ENCODE data around the gene ATP5PB.

DNA sequence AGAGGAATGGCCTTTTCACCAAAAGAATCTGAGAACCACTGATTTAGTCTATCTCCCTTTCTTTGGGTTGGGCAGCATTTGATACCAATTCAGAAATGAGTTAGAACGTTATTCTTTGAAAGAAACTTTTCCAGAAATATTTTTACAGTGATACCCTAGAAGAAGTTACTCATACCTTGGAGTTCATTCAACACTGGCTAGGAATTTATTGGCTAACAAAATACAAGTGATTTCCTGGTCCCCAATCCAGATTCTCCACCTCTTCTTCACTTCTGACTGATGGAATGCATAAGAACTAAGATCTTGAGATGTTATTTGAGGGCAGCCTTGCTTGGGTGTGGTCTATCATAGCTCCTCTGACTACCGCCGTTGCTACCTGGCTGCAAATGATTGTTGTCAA lies 33.9 kb downstream of the ATP5PB start:
- TF ChIP-seq, protein P1, sequence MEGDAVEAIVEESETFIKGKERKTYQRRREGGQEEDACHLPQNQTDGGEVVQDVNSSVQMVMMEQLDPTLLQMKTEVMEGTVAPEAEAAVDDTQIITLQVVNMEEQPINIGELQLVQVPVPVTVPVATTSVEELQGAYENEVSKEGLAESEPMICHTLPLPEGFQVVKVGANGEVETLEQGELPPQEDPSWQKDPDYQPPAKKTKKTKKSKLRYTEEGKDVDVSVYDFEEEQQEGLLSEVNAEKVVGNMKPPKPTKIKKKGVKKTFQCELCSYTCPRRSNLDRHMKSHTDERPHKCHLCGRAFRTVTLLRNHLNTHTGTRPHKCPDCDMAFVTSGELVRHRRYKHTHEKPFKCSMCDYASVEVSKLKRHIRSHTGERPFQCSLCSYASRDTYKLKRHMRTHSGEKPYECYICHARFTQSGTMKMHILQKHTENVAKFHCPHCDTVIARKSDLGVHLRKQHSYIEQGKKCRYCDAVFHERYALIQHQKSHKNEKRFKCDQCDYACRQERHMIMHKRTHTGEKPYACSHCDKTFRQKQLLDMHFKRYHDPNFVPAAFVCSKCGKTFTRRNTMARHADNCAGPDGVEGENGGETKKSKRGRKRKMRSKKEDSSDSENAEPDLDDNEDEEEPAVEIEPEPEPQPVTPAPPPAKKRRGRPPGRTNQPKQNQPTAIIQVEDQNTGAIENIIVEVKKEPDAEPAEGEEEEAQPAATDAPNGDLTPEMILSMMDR (IDR thresholded peaks at IDR 0.05): no peak
- TF ChIP-seq POLR2A (IDR thresholded peaks at IDR 0.05): no peak
